ENCODE data around the gene CMPK1. TPM values are rescaled to one million over a fixed set of nuclear protein-coding genes. Genes with fewer than 3 reads are reported as not detected.

CMPK1 gene
- total RNA-seq, 4 donors from 2014 or later = 69.9 to 105 (median 99.2) TPM

DNA sequence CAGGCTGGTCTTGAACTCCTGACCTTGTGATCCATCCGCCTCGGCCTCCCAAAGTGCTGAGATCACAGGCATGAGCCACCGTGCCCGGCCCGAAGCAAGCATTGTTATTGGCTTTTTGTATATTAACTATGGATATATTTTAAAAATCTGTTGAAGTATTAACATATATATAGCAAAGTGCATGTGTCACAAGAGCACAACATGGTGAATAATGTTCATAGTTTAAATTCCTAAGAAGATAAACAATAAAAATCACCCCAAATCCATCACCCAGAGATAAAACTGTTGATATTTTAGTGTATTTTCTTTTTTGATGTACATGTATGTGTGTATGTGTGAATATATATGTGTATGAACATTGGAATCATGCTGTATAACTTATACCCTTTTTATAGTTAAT is 73.4 kb downstream of the CMPK1 start:
- DNase-seq (ENCODE audit: low spot score in 2 of 2) = no peak

DNA sequence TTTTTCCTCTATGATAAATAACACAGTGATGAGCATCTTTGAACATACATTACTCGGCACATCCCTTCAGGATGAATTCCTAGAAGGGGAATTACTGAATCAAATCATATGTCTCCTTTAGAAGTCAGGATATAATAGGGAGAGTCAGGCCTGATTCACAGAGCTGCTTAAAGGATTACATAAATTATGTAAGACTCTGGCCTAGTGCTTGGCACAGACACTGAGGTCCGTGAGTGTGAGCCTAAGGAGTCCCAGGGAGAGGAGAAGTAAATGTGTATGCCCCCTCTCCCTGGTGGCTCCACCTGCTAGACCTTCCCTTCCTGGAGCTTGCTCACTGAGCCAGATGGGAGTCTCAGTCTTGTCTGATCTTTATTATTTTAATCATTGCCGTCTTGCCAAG is 73.9 kb downstream of the CMPK1 start:
- no peaks in the 10 kb centered on the region for H3K36me3 ChIP-seq
- TF ChIP-seq POLR2A (IDR thresholded peaks at IDR 0.05) (no peak), EP300 (IDR thresholded peaks at IDR 0.05) (no peak)
- TF ChIP-seq, protein P1, sequence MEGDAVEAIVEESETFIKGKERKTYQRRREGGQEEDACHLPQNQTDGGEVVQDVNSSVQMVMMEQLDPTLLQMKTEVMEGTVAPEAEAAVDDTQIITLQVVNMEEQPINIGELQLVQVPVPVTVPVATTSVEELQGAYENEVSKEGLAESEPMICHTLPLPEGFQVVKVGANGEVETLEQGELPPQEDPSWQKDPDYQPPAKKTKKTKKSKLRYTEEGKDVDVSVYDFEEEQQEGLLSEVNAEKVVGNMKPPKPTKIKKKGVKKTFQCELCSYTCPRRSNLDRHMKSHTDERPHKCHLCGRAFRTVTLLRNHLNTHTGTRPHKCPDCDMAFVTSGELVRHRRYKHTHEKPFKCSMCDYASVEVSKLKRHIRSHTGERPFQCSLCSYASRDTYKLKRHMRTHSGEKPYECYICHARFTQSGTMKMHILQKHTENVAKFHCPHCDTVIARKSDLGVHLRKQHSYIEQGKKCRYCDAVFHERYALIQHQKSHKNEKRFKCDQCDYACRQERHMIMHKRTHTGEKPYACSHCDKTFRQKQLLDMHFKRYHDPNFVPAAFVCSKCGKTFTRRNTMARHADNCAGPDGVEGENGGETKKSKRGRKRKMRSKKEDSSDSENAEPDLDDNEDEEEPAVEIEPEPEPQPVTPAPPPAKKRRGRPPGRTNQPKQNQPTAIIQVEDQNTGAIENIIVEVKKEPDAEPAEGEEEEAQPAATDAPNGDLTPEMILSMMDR (IDR thresholded peaks at IDR 0.05) = no peak
- no peak overlapping the region for H3K27ac ChIP-seq
- H3K4me1 ChIP-seq = peaks cover 0 to 26% (median 0%) of the 10 kb centered on the region in 4 donors
- WGBS, 2 donors = 85 to 86% methylated on average over 3 of the region's 3 CpGs
- H3K27me3 ChIP-seq = no peaks in the 10 kb centered on the region
- no peak overlapping the region for H3K4me3 ChIP-seq
- no peak for DNase-seq (ENCODE audit: low spot score in 2 of 2)
- H3K9me3 ChIP-seq = no peaks in the 10 kb centered on the region

More for the DNA sequence above, 73.4 kb downstream of the CMPK1 start:
- WGBS, 2 donors = 77 to 82% methylated on average over 5 of the region's 5 CpGs
- no peak overlapping the region for H3K4me3 ChIP-seq
- H3K27ac ChIP-seq = no peak overlapping the region
- H3K9me3 ChIP-seq = no peaks in the 10 kb centered on the region
- TF ChIP-seq EP300 (IDR thresholded peaks at IDR 0.05) (no peak), POLR2A (IDR thresholded peaks at IDR 0.05) (no peak)
- TF ChIP-seq, protein P1 (IDR thresholded peaks at IDR 0.05) = no peak
- peaks cover 0 to 26% (median 0%) of the 10 kb centered on the region in 4 donors for H3K4me1 ChIP-seq
- H3K27me3 ChIP-seq = no peaks in the 10 kb centered on the region
- H3K36me3 ChIP-seq = no peaks in the 10 kb centered on the region

DNA sequence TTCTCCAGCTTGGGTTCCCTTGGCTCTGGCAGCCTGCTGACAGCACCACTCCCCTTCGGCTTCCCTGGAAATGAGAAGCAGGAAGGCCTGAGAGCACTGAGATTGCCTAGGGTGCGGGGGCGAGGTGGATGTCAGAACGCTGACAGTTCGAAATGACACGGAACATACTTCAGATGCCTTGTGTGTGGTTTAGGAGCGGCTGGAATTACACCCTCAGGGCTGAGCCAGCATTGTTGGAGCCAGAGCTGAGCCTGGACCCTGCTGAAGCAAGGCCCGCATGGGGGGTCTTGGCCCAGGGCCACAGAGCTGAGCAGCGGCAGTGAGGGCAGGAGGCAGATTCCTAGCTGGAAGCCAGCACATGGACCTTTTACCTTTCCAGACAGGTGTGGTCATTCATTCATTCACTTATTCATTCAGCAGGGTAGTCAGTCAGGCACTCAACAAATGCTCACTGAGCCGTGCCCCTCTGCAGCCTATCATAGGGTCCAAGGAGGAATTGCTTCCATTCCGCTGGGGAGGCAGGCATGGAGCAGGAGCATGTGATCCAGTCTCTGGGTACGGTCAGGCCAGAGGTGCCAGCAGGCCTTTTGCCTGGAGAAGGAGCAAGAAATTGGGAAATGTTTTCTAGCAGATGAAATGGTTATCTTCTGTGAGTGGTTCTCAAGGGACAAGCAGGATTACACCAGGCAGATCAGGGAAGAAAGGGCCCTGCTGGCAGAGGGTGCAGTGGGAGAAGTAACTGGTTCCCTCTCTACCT is 75.9 kb downstream of the CMPK1 start:
- peaks cover 0 to 26% (median 0%) of the 10 kb centered on the region in 4 donors for H3K4me1 ChIP-seq
- no peak for DNase-seq (ENCODE audit: low spot score in 2 of 2)
- no peaks in the 10 kb centered on the region for H3K9me3 ChIP-seq
- no peak overlapping the region for H3K4me3 ChIP-seq
- H3K27me3 ChIP-seq = peaks cover 0 to 2% of the 10 kb centered on the region in 2 donors
- no peaks in the 10 kb centered on the region for H3K36me3 ChIP-seq
- H3K27ac ChIP-seq = peak overlapping the region in 2 of 4 donors; percentile 34 to 60
- TF ChIP-seq, protein P1 (IDR thresholded peaks at IDR 0.05) = no peak
- no peak for TF ChIP-seq POLR2A (IDR thresholded peaks at IDR 0.05)
- TF ChIP-seq EP300 (IDR thresholded peaks at IDR 0.05) = peak in 1 of 2 donors; percentile 21
- WGBS, 2 donors = 42 to 47% methylated on average over 12 of the region's 12 CpGs

DNA sequence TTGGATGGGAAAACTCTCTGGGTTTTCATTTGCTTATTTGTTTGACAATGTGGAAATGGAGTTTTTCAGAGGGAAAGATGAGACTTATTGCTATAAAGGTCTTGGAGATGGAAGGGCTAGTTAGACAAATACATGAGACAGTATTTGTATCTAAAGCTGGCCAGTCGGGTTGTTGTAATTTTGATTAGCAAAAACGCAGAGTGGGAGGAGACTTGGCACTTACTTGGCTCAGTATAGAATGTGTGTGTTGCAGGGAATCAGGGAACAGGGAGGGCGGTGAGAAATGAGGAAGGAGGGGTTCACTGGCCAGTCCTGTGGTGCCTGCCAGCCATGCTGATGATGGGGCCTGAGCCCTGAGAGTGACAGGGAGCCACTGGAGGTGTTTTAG is 76.5 kb downstream of the CMPK1 start:
- Histone ChIP-seq H3K27me3 (peaks cover 0 to 8% of the 10 kb centered on the region in 2 donors), H3K27ac (peak overlapping the region in 1 of 4 donors; percentile 34), H3K4me3 (no peak overlapping the region), H3K36me3 (no peaks in the 10 kb centered on the region), H3K4me1 (peaks cover 0 to 26% (median 0%) of the 10 kb centered on the region in 4 donors), H3K9me3 (no peaks in the 10 kb centered on the region)
- DNase-seq (ENCODE audit: low spot score in 2 of 2) = no peak
- WGBS, 2 donors = 56 to 59% methylated on average over 3 of the region's 3 CpGs
- TF ChIP-seq POLR2A (IDR thresholded peaks at IDR 0.05) = no peak
- TF ChIP-seq, protein P1 (IDR thresholded peaks at IDR 0.05) = no peak

DNA sequence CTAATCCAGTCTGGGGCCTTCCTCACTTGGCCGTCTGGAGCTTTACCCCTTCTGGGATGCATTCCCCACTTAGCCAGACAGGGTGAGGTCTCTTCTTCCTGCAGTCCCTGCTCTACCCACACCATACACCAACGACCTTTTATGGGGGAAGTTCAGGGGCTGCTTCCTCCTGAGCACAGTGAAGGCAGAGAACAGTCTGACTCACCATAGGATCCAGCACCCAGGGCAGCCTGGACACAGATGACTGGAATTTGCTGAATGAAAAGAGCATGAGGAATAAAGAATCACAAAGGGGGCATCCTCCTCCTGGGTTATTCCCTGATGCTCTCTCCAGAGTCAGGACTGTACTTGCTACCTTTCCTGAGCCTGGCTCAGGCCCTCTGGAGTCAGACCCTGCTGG is 77.8 kb downstream of the CMPK1 start:
- 43 to 54% methylated on average over 2 of the region's 2 CpGs for WGBS, 2 donors
- no peak for DNase-seq (ENCODE audit: low spot score in 2 of 2)
- TF ChIP-seq POLR2A (IDR thresholded peaks at IDR 0.05) = no peak
- TF ChIP-seq, protein P1 (IDR thresholded peaks at IDR 0.05) = no peak
- TF ChIP-seq EP300 (IDR thresholded peaks at IDR 0.05) = no peak

More for the DNA sequence above, 77.8 kb downstream of the CMPK1 start:
- H3K4me3 ChIP-seq = no peak overlapping the region
- peaks cover 0 to 27% (median 0%) of the 10 kb centered on the region in 4 donors for H3K4me1 ChIP-seq
- H3K9me3 ChIP-seq = no peaks in the 10 kb centered on the region
- peaks cover 0 to 18% of the 10 kb centered on the region in 2 donors for H3K27me3 ChIP-seq
- H3K27ac ChIP-seq = no peak overlapping the region
- no peaks in the 10 kb centered on the region for H3K36me3 ChIP-seq
